ENCODE results near the gene CA5A.
"Not testable (repeated sequence)": the region's sequence is repeated elsewhere in the genome, so short reads cannot be mapped to it uniquely, and the experiment has no call there.

CA5A gene

GRCh38 chr16:87919681-87919994 is 16.7 kb downstream of the CA5A start:
- no peak for DNase-seq

GRCh38 chr16:87918866-87919680 is 17.3 kb downstream of the CA5A start:
- no peak for DNase-seq

DNA sequence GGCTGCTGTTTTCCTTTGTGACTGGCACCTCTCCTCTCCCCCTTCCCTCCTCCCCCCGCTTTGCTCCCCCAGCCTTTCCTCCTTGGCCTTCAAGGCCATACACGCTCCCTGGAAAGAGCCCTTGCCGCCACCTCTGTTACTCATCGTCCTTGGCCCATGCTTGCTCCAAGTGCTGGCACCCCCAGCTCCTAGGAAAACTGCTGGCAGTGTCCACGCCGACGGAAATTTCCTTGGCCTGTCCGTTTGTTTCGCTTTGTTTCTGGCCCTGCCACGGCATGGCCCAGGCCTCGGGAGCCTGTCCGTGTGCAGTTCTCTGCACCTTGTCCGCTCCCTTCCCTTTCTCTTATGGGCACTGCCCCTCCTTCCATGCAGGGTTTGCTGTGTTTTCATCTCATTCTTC is 18.0 kb downstream of the CA5A start:
- no peak for DNase-seq

GRCh38 chr16:87917503-87917902 is 18.8 kb downstream of the CA5A start:
- DNase-seq, result no peak

- no peak for DNase-seq
Measured at GRCh38 chr16:87914812-87915211, 21.5 kb downstream of the CA5A start.

GRCh38 chr16:87914021-87914725 is 22.2 kb downstream of the CA5A start:
- DNase-seq, result not testable (repeated sequence)

GRCh38 chr16:87912691-87913090 is 23.6 kb downstream of the CA5A start:
- DNase-seq, result not testable (repeated sequence)

GRCh38 chr16:87911106-87911763 is 25.1 kb downstream of the CA5A start:
- not testable (repeated sequence) for DNase-seq

GRCh38 chr16:87909203-87909935 is 27.0 kb downstream of the CA5A start:
- peak; percentile 93 for DNase-seq

DNA sequence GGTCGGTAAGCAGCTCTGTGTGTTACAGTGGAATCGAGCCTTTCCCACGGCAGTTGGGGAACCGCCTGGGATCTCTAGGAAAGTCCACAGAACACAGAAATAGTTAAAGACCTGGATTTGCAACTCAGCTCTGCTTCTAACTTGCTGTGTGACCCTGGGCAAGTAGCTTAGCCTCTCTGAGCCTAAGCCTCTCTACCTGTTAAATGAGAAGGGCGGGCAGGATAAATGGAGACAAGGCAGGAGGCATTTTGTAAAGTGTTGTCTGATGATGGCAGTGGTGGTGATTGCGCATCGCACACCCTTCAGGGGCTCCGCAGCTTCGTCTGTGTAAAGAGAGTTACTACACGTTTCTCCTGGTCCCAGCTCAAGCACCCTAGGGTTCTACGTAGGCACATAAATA is 28.2 kb downstream of the CA5A start:
- DNase-seq, result not testable (repeated sequence)

- DNase-seq, result not testable (repeated sequence)
Measured at GRCh38 chr16:87905521-87905920, 30.8 kb downstream of the CA5A start.

DNA sequence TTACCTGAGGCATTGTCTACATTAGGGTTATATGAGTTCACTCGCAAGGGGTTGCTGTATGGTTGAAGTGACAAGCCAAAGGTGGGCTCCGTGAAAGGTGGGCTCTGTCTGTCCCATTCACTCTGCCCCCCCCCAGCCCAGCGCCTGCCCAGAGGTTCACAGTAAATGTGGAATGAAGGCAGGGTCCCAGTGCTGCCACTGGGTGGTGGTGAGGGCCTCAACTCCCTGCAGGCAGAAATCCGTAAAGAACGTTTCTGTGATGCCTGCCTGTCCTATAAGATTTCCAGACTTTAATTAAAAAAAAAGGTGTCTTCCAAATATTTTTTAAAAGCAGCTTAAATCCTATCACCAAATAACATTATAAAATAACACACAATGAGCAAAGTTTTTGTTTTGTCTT is 31.4 kb downstream of the CA5A start:
- not testable (repeated sequence) for DNase-seq

DNA sequence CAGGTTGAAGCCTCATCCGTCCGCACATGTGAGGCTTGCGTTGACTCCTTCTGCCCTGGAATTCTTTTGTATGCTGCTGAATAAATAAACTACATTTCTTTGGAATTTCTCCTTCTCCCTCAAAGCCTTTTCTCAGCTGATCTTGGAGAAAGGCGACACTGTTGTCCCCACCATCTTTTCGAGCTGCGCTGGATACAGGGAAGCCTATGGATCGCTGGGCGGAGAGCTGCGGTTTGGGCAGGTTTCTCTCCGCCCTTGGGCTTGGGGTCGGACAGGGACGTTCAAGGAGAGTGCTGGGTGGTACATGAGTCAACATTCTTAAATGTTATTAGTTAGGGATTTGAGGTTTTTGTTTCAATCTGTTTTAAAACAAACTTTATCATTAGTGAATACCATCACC is 35.8 kb downstream of the CA5A start:
- not testable (repeated sequence) for DNase-seq

- peak; percentile 80 for DNase-seq
Measured at GRCh38 chr16:87897521-87898505, 38.5 kb downstream of the CA5A start.

DNA sequence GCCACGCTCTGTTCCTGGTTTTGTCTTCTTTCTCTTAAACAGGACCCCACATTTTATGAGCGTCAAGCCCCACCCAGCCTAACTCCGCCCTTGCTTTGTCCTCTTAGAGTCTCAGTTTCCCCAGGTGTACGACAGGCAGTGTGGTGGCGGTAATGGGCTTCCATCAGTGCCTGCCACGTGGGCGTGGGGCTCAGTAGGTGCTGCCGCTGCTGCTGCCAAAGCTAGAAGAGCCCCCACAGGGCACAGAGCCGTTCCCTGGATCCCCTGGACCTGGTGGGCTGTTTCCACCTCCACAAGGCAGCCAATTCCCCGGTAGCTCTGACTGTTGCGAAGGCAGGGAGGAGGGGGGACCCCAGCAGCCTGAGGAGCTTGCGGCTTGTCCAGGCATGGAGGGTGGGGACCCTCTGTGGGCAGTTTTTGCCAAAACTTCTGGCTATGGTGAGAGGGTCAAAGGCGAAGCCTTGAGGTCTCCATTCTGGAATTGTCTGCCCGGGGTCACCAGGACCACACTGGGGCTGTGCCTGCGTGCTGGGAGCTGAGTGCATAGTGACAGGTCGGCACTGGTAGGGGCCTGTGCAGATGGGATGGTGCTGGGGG is 39.3 kb downstream of the CA5A start:
- DNase-seq, result not testable (repeated sequence)

- DNase-seq, result not testable (repeated sequence)
Measured at GRCh38 chr16:87896176-87896890, 40.0 kb downstream of the CA5A start.

DNA sequence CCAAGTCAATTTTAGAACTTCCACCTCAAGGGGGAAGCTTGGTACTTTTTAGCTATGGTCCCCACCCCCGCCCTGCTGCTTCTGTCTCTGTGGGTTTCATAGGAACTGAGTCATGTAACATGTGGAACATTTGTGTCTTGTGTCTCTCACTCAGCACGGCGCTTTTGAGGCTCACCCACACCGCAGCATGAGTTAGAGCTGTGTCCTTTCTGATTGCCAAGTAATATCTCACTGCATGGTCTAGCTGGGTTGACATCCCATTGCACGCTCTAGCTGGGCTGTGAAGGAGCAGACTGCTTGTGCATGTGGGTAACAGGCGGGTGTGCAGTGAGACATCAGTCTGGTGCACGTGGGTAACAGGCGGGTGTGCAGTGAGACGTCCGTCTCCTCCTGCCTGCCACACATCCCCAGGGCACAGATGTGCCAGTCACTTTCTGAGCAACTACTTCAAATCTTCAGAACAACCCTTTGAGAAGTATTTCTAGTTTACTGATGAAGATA is 40.6 kb downstream of the CA5A start:
- DNase-seq, result peak; percentile 91

DNA sequence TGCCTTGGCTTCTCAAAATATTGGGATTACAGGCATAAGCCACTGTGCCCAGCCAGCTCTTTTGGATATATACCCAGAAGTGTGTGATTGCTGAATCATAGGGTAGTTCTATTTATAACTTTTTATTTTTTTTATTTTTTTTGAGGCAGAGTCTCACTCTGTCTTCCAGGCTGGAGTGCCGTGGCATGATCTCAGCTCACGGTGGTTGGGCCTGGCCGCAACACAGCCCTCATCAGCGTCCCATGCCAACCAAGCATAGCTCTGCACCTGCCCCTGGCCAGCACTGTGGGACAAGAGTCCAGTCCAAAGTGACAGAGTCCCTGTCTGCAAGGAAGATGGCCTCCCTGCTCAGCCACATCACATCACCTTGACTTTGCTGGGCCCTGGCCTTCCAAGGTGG is 42.3 kb downstream of the CA5A start:
- not testable (repeated sequence) for DNase-seq

DNA sequence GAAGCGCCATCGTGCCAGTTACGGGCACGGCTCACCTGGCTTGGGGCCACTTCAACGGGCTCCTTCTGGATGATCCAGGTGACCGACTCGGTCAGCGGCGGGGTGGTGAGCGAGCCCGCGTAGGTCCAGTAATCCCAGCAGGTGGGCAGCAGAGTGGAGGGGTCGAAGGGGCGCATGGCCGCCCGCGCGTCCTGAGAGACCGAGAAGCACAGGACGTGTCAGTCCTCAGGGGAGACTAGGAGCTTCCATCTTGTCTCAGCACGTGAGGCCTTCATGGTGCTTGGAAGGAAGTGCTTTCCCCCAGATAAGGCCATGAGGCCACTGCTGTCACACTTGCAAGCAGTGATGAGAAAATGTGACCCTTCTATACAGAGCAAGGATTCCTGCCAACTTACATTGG is 44.6 kb downstream of the CA5A start:
- no peak for DNase-seq

- DNase-seq, result peak; percentile 75
Measured at GRCh38 chr16:87889762-87890161, 46.6 kb downstream of the CA5A start.

DNA sequence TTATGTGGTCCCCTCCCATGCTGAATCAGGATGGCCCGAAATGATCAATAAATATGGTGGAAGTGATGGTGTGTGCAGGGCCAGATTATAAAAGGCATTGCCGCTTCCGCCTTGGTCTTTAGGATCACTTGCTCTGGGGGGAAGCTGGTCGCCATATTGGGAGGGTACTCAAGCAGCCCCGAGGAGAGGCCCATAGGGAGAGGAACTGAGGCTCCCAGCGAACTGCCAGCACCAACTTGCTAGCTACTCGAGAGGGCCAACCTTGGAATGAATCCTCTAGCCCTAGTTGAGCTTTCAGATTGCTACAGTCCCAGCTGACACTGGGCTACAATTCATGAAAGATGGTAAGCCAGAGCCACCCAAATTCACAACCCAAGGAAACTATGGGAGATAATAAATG is 48.0 kb downstream of the CA5A start:
- not testable (repeated sequence) for DNase-seq
